PFSK-1 (cell line): ENCODE measurements around the gene GRK1.

Experiments used
- FOXP2 ChIP-seq: optimal IDR thresholded peaks from 2 replicates; pipeline ENCODE3; 2011; ENCODE audit warnings: borderline replicate concordance, control low read depth, inconsistent platforms; ENCODE audit not compliant: insufficient read depth; ENCODE audit errors: extremely low read length, extremely low read depth
- POLR2AphosphoS5 ChIP-seq: IDR thresholded peaks from 2 replicates; pipeline ENCODE4 v1.6.1; 2012; ENCODE audit warnings: low read depth, mild to moderate bottlenecking, control low read depth, low read length, moderate library complexity
- REST ChIP-seq, 2 experiments: IDR thresholded peaks; 2 replicates each; pipeline versions ENCODE4 v1.6.1 to v1.8.0; 2011 to 2012; ENCODE audit warnings: low read depth in 2 of 2, low read length in 2 of 2, control low read depth in 1 of 2, inconsistent platforms in 1 of 2, mild to moderate bottlenecking in 1 of 2, moderate library complexity in 1 of 2; ENCODE audit not compliant: insufficient read depth in 1 of 2
- SIN3A ChIP-seq: IDR thresholded peaks from 2 replicates; pipeline ENCODE4 v1.6.1; 2012; ENCODE audit warnings: mild to moderate bottlenecking, low read length, moderate library complexity, borderline replicate concordance; ENCODE audit not compliant: insufficient read depth
- TAF1 ChIP-seq: IDR thresholded peaks from 2 replicates; pipeline ENCODE4 v1.6.1; 2012; ENCODE audit warnings: low read length, control low read depth, borderline replicate concordance; ENCODE audit not compliant: insufficient read depth

Gene GRK1

GRCh38 chr13:113625965-113626721, 40.9 kb upstream of the GRK1 start:
- no peak for TF ChIP-seq SIN3A
- no peak for TF ChIP-seq TAF1
- no peak for TF ChIP-seq REST (IDR thresholded peaks at IDR 0.05; ENCODE audit: insufficient read depth in 1 of 2, low read depth in 2 of 2, low read length in 2 of 2)
- no peak for TF ChIP-seq POLR2AphosphoS5
- TF ChIP-seq FOXP2 = no peak

- no peak for TF ChIP-seq REST (IDR thresholded peaks at IDR 0.05; ENCODE audit: insufficient read depth in 1 of 2, low read depth in 2 of 2, low read length in 2 of 2)
- TF ChIP-seq FOXP2 = no peak
- TF ChIP-seq SIN3A = no peak
- TF ChIP-seq POLR2AphosphoS5 = no peak
- no peak for TF ChIP-seq TAF1
Measured at GRCh38 chr13:113627136-113627535, 39.9 kb upstream of the GRK1 start.

- TF ChIP-seq REST (IDR thresholded peaks at IDR 0.05; ENCODE audit: insufficient read depth in 1 of 2, low read depth in 2 of 2, low read length in 2 of 2) = no peak
Measured at GRCh38 chr13:113628291-113629270, 38.4 kb upstream of the GRK1 start.

- TF ChIP-seq SIN3A (no peak), FOXP2 (no peak), POLR2AphosphoS5 (no peak), TAF1 (no peak), REST (IDR thresholded peaks at IDR 0.05; ENCODE audit: insufficient read depth in 1 of 2, low read depth in 2 of 2, low read length in 2 of 2) (no peak)
Measured at GRCh38 chr13:113629866-113630265, 37.2 kb upstream of the GRK1 start.

- TF ChIP-seq TAF1 (no peak), SIN3A (no peak), POLR2AphosphoS5 (no peak), FOXP2 (no peak), REST (IDR thresholded peaks at IDR 0.05; ENCODE audit: insufficient read depth in 1 of 2, low read depth in 2 of 2, low read length in 2 of 2) (no peak)
Measured at GRCh38 chr13:113630296-113630695, 36.7 kb upstream of the GRK1 start.
